Upper lobe of right lung (tissue), 1 donor: ENCODE results near the gene HSPG2. TPM values are rescaled to one million over a fixed set of nuclear protein-coding genes. Genes with fewer than 3 reads are reported as not detected.
A peak's percentile ranks its signal among the peaks of the same experiment; 100 is the strongest.
"Not testable (repeated sequence)": the region's sequence is repeated elsewhere in the genome, so short reads cannot be mapped to it uniquely, and the experiment has no call there.

Experiments
- ATAC-seq: fragments of 200-7000 bp; cut with Tn5 transposase; one replicate; pipeline ENCODE4 v1.9.1; 2020; ENCODE audit warnings: mild to moderate bottlenecking, moderate library complexity
- DNase-seq: peaks from one replicate; pipeline ENCODE4 v3.0.0-alpha.2; 2020
- H3K27ac ChIP-seq: fragments of 200-600 bp; one replicate; pipeline ENCODE4 v1.8.0; 2022
- H3K27me3 ChIP-seq: fragments of 200-600 bp; one replicate; pipeline ENCODE4 v1.8.0; 2022; ENCODE audit warnings: mild to moderate bottlenecking
- H3K36me3 ChIP-seq: fragments of 200-600 bp; one replicate; pipeline ENCODE4 v1.8.0; 2022
- H3K4me1 ChIP-seq: fragments of 200-600 bp; one replicate; pipeline ENCODE4 v1.8.0; 2022
- H3K4me3 ChIP-seq: fragments of 200-600 bp; one replicate; pipeline ENCODE4 v1.8.0; 2022; ENCODE audit warnings: mild to moderate bottlenecking
- H3K9me3 ChIP-seq: fragments of 200-600 bp; one replicate; pipeline ENCODE4 v1.8.0; 2022
- intact Hi-C: fragments of 100-400 bp; cut with DNase I; formaldehyde crosslinking; loops from one replicate; pipeline ENCODE4 v1.11.0; 2022
- total RNA-seq: library from RNA; stranded (reverse); fragmentation: NEBNext Ultra II Directional; extraction: Animal tissue kit (Norgen Biotek cat#: 25700); gene quantifications from one replicate; pipeline ENCODE4 v1.2.1, GENCODE V29; 2021
- TF ChIP-seq, protein P1 (sequence below): fragments of 200-600 bp; IDR thresholded peaks from one replicate; pipeline ENCODE4 v1.8.0; 2022; ENCODE audit warnings: antibody characterized with exemption
- donor health status: DM: no; HTN: yes; CAD: no; lungs with severe emphysema.

The HSPG2 gene
- total RNA-seq, 1 donor from 2014 or later = 393 TPM

- ATAC-seq = no peak
- H3K36me3 ChIP-seq = no peaks in the 10 kb centered on the region
- no peak overlapping the region for H3K4me3 ChIP-seq
- intact Hi-C loops = no loop called here
- H3K9me3 ChIP-seq = no peaks in the 10 kb centered on the region
- no peaks in the 10 kb centered on the region for H3K27me3 ChIP-seq
- no peak overlapping the region for H3K27ac ChIP-seq
- no peak for DNase-seq
- H3K4me1 ChIP-seq = peaks cover 9% of the 10 kb centered on the region
- TF ChIP-seq, protein P1, sequence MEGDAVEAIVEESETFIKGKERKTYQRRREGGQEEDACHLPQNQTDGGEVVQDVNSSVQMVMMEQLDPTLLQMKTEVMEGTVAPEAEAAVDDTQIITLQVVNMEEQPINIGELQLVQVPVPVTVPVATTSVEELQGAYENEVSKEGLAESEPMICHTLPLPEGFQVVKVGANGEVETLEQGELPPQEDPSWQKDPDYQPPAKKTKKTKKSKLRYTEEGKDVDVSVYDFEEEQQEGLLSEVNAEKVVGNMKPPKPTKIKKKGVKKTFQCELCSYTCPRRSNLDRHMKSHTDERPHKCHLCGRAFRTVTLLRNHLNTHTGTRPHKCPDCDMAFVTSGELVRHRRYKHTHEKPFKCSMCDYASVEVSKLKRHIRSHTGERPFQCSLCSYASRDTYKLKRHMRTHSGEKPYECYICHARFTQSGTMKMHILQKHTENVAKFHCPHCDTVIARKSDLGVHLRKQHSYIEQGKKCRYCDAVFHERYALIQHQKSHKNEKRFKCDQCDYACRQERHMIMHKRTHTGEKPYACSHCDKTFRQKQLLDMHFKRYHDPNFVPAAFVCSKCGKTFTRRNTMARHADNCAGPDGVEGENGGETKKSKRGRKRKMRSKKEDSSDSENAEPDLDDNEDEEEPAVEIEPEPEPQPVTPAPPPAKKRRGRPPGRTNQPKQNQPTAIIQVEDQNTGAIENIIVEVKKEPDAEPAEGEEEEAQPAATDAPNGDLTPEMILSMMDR = no peak
Measured at GRCh38 chr1:21951226-21951870, 14.2 kb upstream of the HSPG2 start.

GRCh38 chr1:21950734-21951133, 13.6 kb upstream of the HSPG2 start:
- intact Hi-C loops = no loop called here

GRCh38 chr1:21946836-21947587, 9.9 kb upstream of the HSPG2 start:
- no peak overlapping the region for H3K4me3 ChIP-seq
- no peak for DNase-seq
- H3K9me3 ChIP-seq = no peaks in the 10 kb centered on the region
- TF ChIP-seq, protein P1 = no peak
- intact Hi-C loops = no loop called here
- H3K27me3 ChIP-seq = no peaks in the 10 kb centered on the region
- H3K36me3 ChIP-seq = no peaks in the 10 kb centered on the region
- H3K27ac ChIP-seq = peak overlapping the region; percentile 0
- H3K4me1 ChIP-seq = peaks cover 5% of the 10 kb centered on the region
- peak; percentile 65 for ATAC-seq

More at GRCh38 chr1:21950734-21951133, 13.6 kb upstream of the HSPG2 start:
- Histone ChIP-seq H3K27ac (no peak overlapping the region), H3K4me3 (no peak overlapping the region), H3K9me3 (no peaks in the 10 kb centered on the region), H3K36me3 (no peaks in the 10 kb centered on the region), H3K27me3 (no peaks in the 10 kb centered on the region), H3K4me1 (peaks cover 5% of the 10 kb centered on the region)
- ATAC-seq (no peak), DNase-seq (no peak)
- TF ChIP-seq, protein P1 = no peak

GRCh38 chr1:21944733-21945073, 7.6 kb upstream of the HSPG2 start:
- Histone ChIP-seq H3K36me3 (no peaks in the 10 kb centered on the region), H3K4me1 (peaks cover 9% of the 10 kb centered on the region), H3K4me3 (no peak overlapping the region), H3K9me3 (no peaks in the 10 kb centered on the region), H3K27ac (no peak overlapping the region), H3K27me3 (no peaks in the 10 kb centered on the region)
- ATAC-seq (no peak), DNase-seq (no peak)
- TF ChIP-seq, protein P1 = no peak
- intact Hi-C loops = no loop called here

- H3K27ac ChIP-seq, H3K9me3 ChIP-seq, DNase-seq, intact Hi-C loops, H3K27me3 ChIP-seq, H3K4me3 ChIP-seq, H3K36me3 ChIP-seq: not testable (repeated sequence)
- ATAC-seq = peak; percentile 8
- peaks cover 20% of the 10 kb centered on the region for H3K4me1 ChIP-seq
Measured at GRCh38 chr1:21942959-21943640, 6.0 kb upstream of the HSPG2 start.

- DNase-seq (no peak), ATAC-seq (no peak)
- no peaks in the 10 kb centered on the region for H3K36me3 ChIP-seq
- H3K4me1 ChIP-seq = peaks cover 25% of the 10 kb centered on the region
- H3K27me3 ChIP-seq = no peaks in the 10 kb centered on the region
- H3K9me3 ChIP-seq = no peaks in the 10 kb centered on the region
- TF ChIP-seq, protein P1 = no peak
- no peak overlapping the region for H3K4me3 ChIP-seq
- intact Hi-C loops = no loop called here
- H3K27ac ChIP-seq = no peak overlapping the region
Measured at GRCh38 chr1:21942464-21942863, 5.4 kb upstream of the HSPG2 start.
